RWPE2 (cell line): ENCODE measurements around the gene MVD.
"Not testable (repeated sequence)": the region's sequence is repeated elsewhere in the genome, so short reads cannot be mapped to it uniquely, and the experiment has no call there.

Experiments
- ATAC-seq: fragments of 200-7000 bp; cut with Tn5 transposase; 3 replicates; pipeline ENCODE4 v1.9.1; 2021; ENCODE audit warnings: low read depth
- DNase-seq: peaks from one replicate; pipeline ENCODE4 v3.0.0-alpha.2; 2020; ENCODE audit warnings: low spot score
- H3K27ac ChIP-seq: fragments of 450-650 bp; 2 replicates; pipeline ENCODE4 v1.5.1; 2017; ENCODE audit warnings: mild to moderate bottlenecking; ENCODE audit not compliant: poor library complexity, severe bottlenecking
- H3K27me3 ChIP-seq: fragments of 250-450 bp; sonication (Bioruptor Pico); 2 replicates; pipeline ENCODE4 v1.5.1; 2021; ENCODE audit warnings: mild to moderate bottlenecking, moderate library complexity; ENCODE audit not compliant: insufficient read depth, poor library complexity, severe bottlenecking
- H3K36me3 ChIP-seq: fragments of 250-450 bp; sonication (Bioruptor Pico); 2 replicates; pipeline ENCODE4 v1.5.1; 2020; ENCODE audit warnings: low read depth, mild to moderate bottlenecking, moderate library complexity
- H3K4me1 ChIP-seq: fragments of 250-450 bp; sonication (Bioruptor Pico); 2 replicates; pipeline ENCODE4 v1.5.1; 2021; ENCODE audit warnings: mild to moderate bottlenecking, moderate library complexity; ENCODE audit not compliant: insufficient read depth, poor library complexity, severe bottlenecking
- H3K4me3 ChIP-seq: fragments of 250-450 bp; sonication (Bioruptor Pico); 2 replicates; pipeline ENCODE4 v1.5.1; 2021; ENCODE audit warnings: mild to moderate bottlenecking, moderate library complexity; ENCODE audit not compliant: severe bottlenecking
- H3K9me3 ChIP-seq: fragments of 250-450 bp; sonication (Bioruptor Pico); 2 replicates; pipeline ENCODE4 v1.5.1; 2021; ENCODE audit warnings: mild to moderate bottlenecking, moderate library complexity; ENCODE audit not compliant: severe bottlenecking
- TF ChIP-seq, protein P1 (sequence below): fragments of 450-650 bp; IDR thresholded peaks from one replicate; pipeline ENCODE4 v1.5.1; 2017; ENCODE audit warnings: mild to moderate bottlenecking, moderate library complexity; ENCODE audit not compliant: poor library complexity, severe bottlenecking

Gene MVD

DNA sequence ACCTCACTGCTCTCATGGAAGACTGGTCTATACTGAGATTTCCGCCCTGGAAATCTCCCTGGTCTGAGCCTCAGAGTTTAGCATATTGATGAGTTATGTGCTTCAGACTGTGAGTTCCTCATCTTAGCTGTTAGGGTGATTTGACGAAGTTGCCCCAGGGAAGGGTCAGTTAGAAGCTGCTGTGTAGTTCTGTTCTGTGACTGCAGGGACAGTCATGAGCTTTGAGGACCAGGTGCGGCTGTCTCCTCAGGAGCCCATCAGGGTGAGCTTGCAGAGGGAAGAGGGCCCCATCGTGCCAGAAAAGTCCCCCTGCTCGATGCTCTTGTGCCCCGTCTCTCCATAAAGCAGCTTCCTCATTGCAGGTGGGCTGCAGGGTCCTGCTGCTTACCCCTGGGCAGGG is 52.8 kb downstream of the MVD start:
- TF ChIP-seq, protein P1, sequence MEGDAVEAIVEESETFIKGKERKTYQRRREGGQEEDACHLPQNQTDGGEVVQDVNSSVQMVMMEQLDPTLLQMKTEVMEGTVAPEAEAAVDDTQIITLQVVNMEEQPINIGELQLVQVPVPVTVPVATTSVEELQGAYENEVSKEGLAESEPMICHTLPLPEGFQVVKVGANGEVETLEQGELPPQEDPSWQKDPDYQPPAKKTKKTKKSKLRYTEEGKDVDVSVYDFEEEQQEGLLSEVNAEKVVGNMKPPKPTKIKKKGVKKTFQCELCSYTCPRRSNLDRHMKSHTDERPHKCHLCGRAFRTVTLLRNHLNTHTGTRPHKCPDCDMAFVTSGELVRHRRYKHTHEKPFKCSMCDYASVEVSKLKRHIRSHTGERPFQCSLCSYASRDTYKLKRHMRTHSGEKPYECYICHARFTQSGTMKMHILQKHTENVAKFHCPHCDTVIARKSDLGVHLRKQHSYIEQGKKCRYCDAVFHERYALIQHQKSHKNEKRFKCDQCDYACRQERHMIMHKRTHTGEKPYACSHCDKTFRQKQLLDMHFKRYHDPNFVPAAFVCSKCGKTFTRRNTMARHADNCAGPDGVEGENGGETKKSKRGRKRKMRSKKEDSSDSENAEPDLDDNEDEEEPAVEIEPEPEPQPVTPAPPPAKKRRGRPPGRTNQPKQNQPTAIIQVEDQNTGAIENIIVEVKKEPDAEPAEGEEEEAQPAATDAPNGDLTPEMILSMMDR: no peak
- ATAC-seq: no peak
- no peaks in the 10 kb centered on the region for H3K9me3 ChIP-seq
- DNase-seq: no peak
- peaks cover 56% of the 10 kb centered on the region for H3K36me3 ChIP-seq
- no peaks in the 10 kb centered on the region for H3K27me3 ChIP-seq
- no peaks in the 10 kb centered on the region for H3K4me1 ChIP-seq
- H3K4me3 ChIP-seq: no peak overlapping the region
- H3K27ac ChIP-seq: no peak overlapping the region

DNA sequence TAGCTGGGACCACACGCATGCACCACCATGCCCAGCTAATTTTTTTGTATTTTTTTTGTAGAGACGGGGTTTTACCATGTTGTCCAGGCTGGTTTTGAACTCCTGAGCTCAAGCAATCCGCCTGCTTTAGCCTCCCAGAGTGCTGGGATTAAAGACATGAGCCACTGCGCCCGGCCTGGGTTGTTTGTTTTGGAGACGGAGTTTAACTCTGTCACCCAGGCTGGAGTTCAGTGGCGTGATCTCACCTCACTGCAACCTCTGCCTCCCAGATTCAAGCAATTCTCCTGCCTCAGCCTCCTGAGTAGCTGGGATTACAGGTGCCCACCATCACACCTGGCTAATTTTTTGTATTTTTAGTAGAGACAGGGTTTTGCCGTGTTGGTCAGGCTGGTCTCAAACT is 53.5 kb downstream of the MVD start:
- not testable (repeated sequence) for H3K9me3 ChIP-seq, ATAC-seq, H3K27ac ChIP-seq, H3K4me3 ChIP-seq, H3K27me3 ChIP-seq, H3K4me1 ChIP-seq, DNase-seq
- peaks cover 56% of the 10 kb centered on the region for H3K36me3 ChIP-seq

DNA sequence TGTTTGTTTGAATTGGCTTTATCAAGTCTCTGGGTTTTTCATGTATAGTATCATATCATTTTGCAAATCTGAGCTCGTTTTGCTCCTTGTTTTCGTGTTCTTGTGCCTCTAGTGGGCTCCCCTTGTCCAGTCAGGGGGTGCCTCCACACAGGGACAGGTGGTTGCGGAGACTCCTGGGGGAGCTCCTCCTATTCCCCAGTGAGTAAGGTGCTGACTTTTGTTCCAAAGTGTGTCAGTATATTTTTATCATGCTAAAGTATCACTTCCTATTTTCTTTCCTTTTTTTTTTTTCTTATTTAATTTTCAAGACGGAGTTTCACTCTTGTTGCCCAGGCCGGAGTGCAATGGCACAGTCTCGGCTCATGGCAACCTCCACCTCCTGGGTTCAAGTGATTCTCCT is 54.8 kb downstream of the MVD start:
- ATAC-seq: no peak
- H3K9me3 ChIP-seq: no peaks in the 10 kb centered on the region
- peaks cover 54% of the 10 kb centered on the region for H3K36me3 ChIP-seq
- no peaks in the 10 kb centered on the region for H3K4me1 ChIP-seq
- H3K27ac ChIP-seq: no peak overlapping the region
- H3K27me3 ChIP-seq: no peaks in the 10 kb centered on the region
- TF ChIP-seq, protein P1: no peak
- no peak overlapping the region for H3K4me3 ChIP-seq
- DNase-seq: no peak

DNA sequence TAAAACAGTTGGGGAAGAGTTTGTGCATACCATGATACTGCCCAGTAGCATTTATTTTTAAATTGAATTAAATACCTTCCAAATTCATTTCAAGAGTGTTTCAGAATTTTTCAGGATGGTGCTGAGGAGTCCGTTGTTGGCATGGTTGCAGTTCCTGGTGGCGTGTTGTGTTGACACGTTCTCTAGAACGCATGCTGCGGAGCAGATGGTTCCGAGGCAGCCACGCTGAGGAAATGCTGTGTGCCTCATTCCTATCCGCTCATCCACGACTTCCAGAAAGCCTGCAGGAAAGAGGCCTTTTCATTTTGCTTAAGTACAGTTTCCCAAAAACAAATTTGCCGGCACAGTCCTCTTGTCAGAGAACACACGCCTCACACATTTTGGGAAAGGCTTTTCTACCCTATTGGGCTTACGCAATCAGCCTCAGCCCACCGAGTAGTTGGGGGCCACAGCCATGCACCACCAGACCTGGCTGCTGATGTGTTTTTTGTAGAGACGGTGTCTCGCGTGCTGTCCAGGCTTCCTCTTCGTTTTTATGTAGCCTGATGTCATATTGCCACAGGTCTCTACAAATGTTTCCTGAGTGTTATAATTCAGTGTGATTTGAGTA is 56.6 kb downstream of the MVD start:
- H3K4me3 ChIP-seq: no peak overlapping the region
- no peaks in the 10 kb centered on the region for H3K27me3 ChIP-seq
- no peak for DNase-seq
- no peaks in the 10 kb centered on the region for H3K4me1 ChIP-seq
- ATAC-seq: no peak
- TF ChIP-seq, protein P1: no peak
- H3K36me3 ChIP-seq: peaks cover 64% of the 10 kb centered on the region
- H3K27ac ChIP-seq: no peak overlapping the region
- H3K9me3 ChIP-seq: no peaks in the 10 kb centered on the region

DNA sequence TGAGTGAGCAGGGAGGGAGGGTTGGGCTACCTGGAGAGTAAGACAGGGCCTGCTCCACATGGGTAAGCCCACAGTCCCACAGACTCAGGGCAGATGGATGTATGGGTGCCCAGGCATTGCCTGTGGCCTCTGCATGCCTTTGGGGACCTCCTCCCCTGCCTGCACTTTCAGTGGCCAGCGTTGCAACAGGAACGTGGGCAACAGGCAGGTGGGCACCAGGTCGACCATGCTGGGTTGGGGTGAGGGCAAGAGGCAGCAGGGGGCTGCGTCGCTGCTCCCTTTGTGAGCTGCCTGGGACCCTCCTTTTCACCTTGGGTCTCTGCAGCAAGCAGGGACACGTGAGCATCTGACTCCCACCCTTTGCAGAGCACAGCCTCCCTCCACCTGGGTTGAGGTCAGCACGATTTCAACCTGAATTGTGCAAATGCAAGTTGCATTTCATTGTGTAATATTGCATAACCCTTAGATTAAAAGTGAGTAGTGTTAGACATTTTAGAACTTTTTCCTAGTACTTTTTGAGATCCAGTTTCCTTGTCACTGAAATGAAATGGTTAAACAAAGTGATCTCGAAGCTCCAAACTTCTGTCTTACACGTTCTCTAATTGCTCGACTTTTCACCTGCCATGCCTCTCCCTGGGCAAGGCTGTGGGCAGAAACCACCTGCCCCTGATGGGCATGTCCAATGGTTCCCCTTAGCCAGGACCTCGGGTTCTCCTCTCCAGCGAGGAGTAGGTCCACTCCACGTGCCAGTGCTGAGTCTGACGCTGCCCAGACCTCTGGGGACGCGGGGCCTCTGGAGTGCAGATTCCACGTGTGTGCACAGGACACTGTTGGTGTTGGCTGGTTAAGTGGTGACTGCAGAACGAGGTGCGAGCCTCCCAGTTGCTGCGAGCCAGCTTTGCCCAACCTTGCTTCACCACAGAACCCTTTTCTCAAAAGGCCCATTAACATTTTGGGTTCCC is 57.4 kb downstream of the MVD start:
- Histone ChIP-seq H3K4me3 (no peak overlapping the region), H3K4me1 (no peaks in the 10 kb centered on the region), H3K27ac (no peak overlapping the region), H3K27me3 (no peaks in the 10 kb centered on the region), H3K36me3 (peaks cover 69% of the 10 kb centered on the region), H3K9me3 (no peaks in the 10 kb centered on the region)
- ATAC-seq (no peak), DNase-seq (no peak)
- TF ChIP-seq, protein P1: no peak
